Fibroblast of skin of scalp (primary cell): ENCODE data around the gene TTC21B.

Experiments used
- DNase-seq: peaks from one replicate; pipeline ENCODE4 v3.0.0-alpha.2; 2013

Gene TTC21B

GRCh38 chr2:165920748-165921147 is 32.8 kb downstream of the TTC21B start:
- peak; percentile 4 for DNase-seq

- no peak for DNase-seq
Observed at GRCh38 chr2:165913636-165914035, 39.9 kb downstream of the TTC21B start.

GRCh38 chr2:165911981-165912380 is 41.6 kb downstream of the TTC21B start:
- DNase-seq = no peak

- peak; percentile 65 for DNase-seq
Observed at GRCh38 chr2:165911231-165911630, 42.3 kb downstream of the TTC21B start.

- no peak for DNase-seq
Observed at GRCh38 chr2:165909466-165909865, 44.1 kb downstream of the TTC21B start.

GRCh38 chr2:165905854-165906253 is 47.7 kb downstream of the TTC21B start:
- DNase-seq = peak; percentile 33

- DNase-seq = no peak
Observed at GRCh38 chr2:165905269-165905668, 48.3 kb downstream of the TTC21B start.

GRCh38 chr2:165904432-165904831 is 49.1 kb downstream of the TTC21B start:
- no peak for DNase-seq

GRCh38 chr2:165903406-165903805 is 50.2 kb downstream of the TTC21B start:
- no peak for DNase-seq

GRCh38 chr2:165902934-165903333 is 50.6 kb downstream of the TTC21B start:
- DNase-seq = peak; percentile 35

GRCh38 chr2:165901620-165902298 is 51.8 kb downstream of the TTC21B start:
- DNase-seq = no peak

- no peak for DNase-seq
Observed at GRCh38 chr2:165899311-165899710, 54.3 kb downstream of the TTC21B start.

GRCh38 chr2:165898381-165898780 is 55.2 kb downstream of the TTC21B start:
- no peak for DNase-seq

GRCh38 chr2:165897726-165898125 is 55.9 kb downstream of the TTC21B start:
- DNase-seq = no peak

GRCh38 chr2:165897074-165897473 is 56.5 kb downstream of the TTC21B start:
- no peak for DNase-seq

- DNase-seq = no peak
Observed at GRCh38 chr2:165895974-165896373, 57.6 kb downstream of the TTC21B start.

- no peak for DNase-seq
Observed at GRCh38 chr2:165893556-165893955, 60.0 kb downstream of the TTC21B start.

GRCh38 chr2:165892526-165892925 is 61.0 kb downstream of the TTC21B start:
- no peak for DNase-seq

GRCh38 chr2:165891943-165892342 is 61.6 kb downstream of the TTC21B start:
- no peak for DNase-seq

- DNase-seq = no peak
Observed at GRCh38 chr2:165891345-165891744, 62.2 kb downstream of the TTC21B start.

GRCh38 chr2:165889798-165890197 is 63.8 kb downstream of the TTC21B start:
- DNase-seq = no peak

GRCh38 chr2:165889158-165889557 is 64.4 kb downstream of the TTC21B start:
- DNase-seq = no peak

GRCh38 chr2:165888171-165888570 is 65.4 kb downstream of the TTC21B start:
- no peak for DNase-seq

- no peak for DNase-seq
Observed at GRCh38 chr2:165886487-165887146, 67.0 kb downstream of the TTC21B start.
